Lung (tissue), 12 donors: Measurements from ENCODE around the gene KIAA1755. TPM values are rescaled to one million over a fixed set of nuclear protein-coding genes. Genes with fewer than 3 reads are reported as not detected.

Source experiments
- ATAC-seq: fragments of 200-7000 bp; cut with Tn5 transposase; one replicate; pipeline ENCODE4 v1.9.1; 2020; ENCODE audit warnings: moderate number of reproducible peaks; ENCODE audit not compliant: insufficient read depth, low FRiP score
- DNase-seq, 3 donors: peaks; one replicate each; pipeline ENCODE4 v3.0.0-alpha.2; 2013 to 2017
- H3K27ac ChIP-seq, 2 donors: one replicate each; pipeline ENCODE4 v1.5.1; 2013; ENCODE audit warnings: mild to moderate bottlenecking in 2 of 2, moderate library complexity in 2 of 2, control low read depth in 1 of 2, inconsistent platforms in 1 of 2, low read depth in 1 of 2, low read length in 1 of 2
- H3K27me3 ChIP-seq, 3 donors: one replicate each; pipeline ENCODE4 v1.5.1; 2013; ENCODE audit warnings: low read length in 2 of 3; ENCODE audit not compliant: control insufficient read depth in 3 of 3, insufficient read depth in 3 of 3
- H3K36me3 ChIP-seq, 4 donors: one replicate each; pipeline ENCODE4 v1.5.1; 2013; ENCODE audit warnings: low read length in 4 of 4, mild to moderate bottlenecking in 1 of 4, moderate library complexity in 1 of 4; ENCODE audit not compliant: control insufficient read depth in 4 of 4, insufficient read depth in 4 of 4
- H3K4me1 ChIP-seq, 5 donors: one replicate each; pipeline ENCODE4 v1.5.1; 2013; ENCODE audit warnings: low read length in 5 of 5, mild to moderate bottlenecking in 2 of 5, moderate library complexity in 1 of 5; ENCODE audit not compliant: control insufficient read depth in 5 of 5, insufficient read depth in 5 of 5
- H3K4me3 ChIP-seq: one replicate; pipeline ENCODE4 v1.5.1; 2013; ENCODE audit warnings: mild to moderate bottlenecking, control low read depth, moderate library complexity
- H3K9ac ChIP-seq, 2 donors: one replicate each; pipeline ENCODE4 v1.5.1; 2013; ENCODE audit warnings: low read length in 2 of 2, control low read depth in 1 of 2; ENCODE audit not compliant: insufficient read depth in 1 of 2
- H3K9me3 ChIP-seq, 4 donors: one replicate each; pipeline ENCODE4 v1.5.1; 2013; ENCODE audit warnings: low read length in 3 of 4, mild to moderate bottlenecking in 1 of 4, moderate library complexity in 1 of 4; ENCODE audit not compliant: control insufficient read depth in 4 of 4, insufficient read depth in 3 of 4
- WGBS, 2 donors: extraction: QIAGEN DNeasy Blood & Tissue Kit; methylation state at CpG; one replicate each; pipeline ENCODE4 v1.1.7; 2013; 5-methylcytosine and 5-hydroxymethylcytosine counted together
- polyA plus RNA-seq, 2 donors: library from polyadenylated mRNA; stranded (reverse); fragments of 200-250 nt; gene quantifications; one replicate each; pipeline ENCODE4 v1.2.1, GENCODE V29; 2013
- total RNA-seq, 2 donors: library from RNA; depleted of rRNA in 1 of 2; stranded (reverse); fragments of >200 nt in 1 of 2; gene quantifications; one replicate each; pipeline ENCODE4 v1.2.1, GENCODE V29; 2014 to 2021
- TF ChIP-seq, protein P1 (sequence below): IDR thresholded peaks from 2 replicates; pipeline ENCODE4 v1.5.1; 2012; ENCODE audit warnings: mild to moderate bottlenecking; ENCODE audit errors: control extremely low read depth, extremely low read depth
- donor health status: control.
- donor health status: control.
- donor health status: Bipolar disorder and iron deficiency.
- donor health status: healthy.
- donor health status: DM: yes; HTN: yes; CAD: no.

The KIAA1755 gene
- total and polyA plus RNA-seq, 4 donors = 0.33 to 2.0 (median 1.3) TPM

DNA sequence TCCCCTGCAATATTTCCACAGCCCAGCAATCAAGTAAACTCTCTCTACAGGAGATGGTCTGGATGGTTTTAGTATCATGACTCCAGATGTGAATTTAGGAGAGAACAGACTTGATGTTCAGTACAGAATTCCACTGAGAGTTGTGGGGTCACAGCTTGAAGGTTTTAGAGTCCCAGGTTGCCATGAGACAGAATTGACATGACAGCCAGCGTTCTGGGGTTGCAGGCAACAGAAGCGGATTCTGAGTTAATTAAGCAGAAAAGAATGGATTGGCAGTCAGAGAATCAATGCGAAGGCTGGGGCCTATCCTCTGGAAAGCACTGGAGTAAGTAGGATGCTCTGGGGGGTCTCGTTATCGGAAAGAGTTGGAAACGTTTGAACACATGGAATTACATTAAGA is 2.4 kb upstream of the KIAA1755 start:
- H3K9ac ChIP-seq = no peak overlapping the region
- peaks cover 0 to 9% (median 3%) of the 10 kb centered on the region in 3 donors for H3K27me3 ChIP-seq
- TF ChIP-seq, protein P1, sequence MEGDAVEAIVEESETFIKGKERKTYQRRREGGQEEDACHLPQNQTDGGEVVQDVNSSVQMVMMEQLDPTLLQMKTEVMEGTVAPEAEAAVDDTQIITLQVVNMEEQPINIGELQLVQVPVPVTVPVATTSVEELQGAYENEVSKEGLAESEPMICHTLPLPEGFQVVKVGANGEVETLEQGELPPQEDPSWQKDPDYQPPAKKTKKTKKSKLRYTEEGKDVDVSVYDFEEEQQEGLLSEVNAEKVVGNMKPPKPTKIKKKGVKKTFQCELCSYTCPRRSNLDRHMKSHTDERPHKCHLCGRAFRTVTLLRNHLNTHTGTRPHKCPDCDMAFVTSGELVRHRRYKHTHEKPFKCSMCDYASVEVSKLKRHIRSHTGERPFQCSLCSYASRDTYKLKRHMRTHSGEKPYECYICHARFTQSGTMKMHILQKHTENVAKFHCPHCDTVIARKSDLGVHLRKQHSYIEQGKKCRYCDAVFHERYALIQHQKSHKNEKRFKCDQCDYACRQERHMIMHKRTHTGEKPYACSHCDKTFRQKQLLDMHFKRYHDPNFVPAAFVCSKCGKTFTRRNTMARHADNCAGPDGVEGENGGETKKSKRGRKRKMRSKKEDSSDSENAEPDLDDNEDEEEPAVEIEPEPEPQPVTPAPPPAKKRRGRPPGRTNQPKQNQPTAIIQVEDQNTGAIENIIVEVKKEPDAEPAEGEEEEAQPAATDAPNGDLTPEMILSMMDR = no peak
- H3K4me1 ChIP-seq = peaks cover 0 to 7% (median 4%) of the 10 kb centered on the region in 5 donors
- no peak for ATAC-seq
- H3K27ac ChIP-seq = no peak overlapping the region
- no peak overlapping the region for H3K4me3 ChIP-seq
- DNase-seq = no peak
- H3K36me3 ChIP-seq = no peaks in the 10 kb centered on the region
- peaks cover 0 to 8% (median 1%) of the 10 kb centered on the region in 4 donors for H3K9me3 ChIP-seq
- 89 to 94% methylated on average over 6 of the region's 6 CpGs for WGBS, 2 donors

DNA sequence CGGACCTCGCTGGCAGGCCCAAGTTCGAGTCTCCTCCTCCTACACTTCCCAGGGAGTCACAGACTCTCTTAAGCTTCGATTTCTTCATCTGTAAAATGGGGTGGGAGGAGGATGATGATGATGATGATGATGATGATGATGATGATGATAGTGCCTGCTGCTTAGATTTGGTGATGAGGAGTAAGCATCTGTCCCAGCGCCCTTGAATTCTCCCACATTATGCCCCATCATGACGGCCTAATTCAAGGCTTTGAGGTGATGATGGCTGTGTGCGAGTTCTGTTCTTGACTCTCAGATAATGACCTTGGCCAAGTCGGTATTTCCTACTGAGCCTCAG is 487 bp upstream of the KIAA1755 start:
- ATAC-seq (no peak), DNase-seq (no peak)
- Histone ChIP-seq H3K27me3 (peaks cover 0 to 9% (median 3%) of the 10 kb centered on the region in 3 donors), H3K4me1 (peaks cover 0 to 7% (median 0%) of the 10 kb centered on the region in 5 donors), H3K9ac (no peak overlapping the region), H3K36me3 (no peaks in the 10 kb centered on the region), H3K27ac (peak overlapping the region in 1 of 2 donors; percentile 41), H3K4me3 (no peak overlapping the region), H3K9me3 (peaks cover 0 to 8% (median 1%) of the 10 kb centered on the region in 4 donors)
- TF ChIP-seq, protein P1 = no peak
- WGBS, 2 donors = 56 to 58% methylated on average over 8 of the region's 8 CpGs

DNA sequence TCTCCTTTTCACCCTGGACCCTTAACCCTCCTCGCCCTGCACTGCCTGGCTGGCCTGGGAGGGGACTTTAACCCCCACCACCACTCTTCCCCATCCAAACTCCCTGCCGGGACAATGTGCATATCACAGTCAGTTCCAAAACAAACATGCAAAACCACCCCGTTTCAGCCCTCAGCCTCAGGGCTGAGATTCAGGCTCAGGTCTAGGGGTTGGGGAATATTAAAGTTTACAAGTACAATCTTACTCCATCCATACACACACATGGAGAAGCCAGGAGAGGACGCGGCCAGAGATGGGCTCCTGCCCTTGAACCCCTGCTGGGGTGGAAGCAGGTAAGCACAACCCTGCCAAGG is 534 bp downstream of the KIAA1755 start:
- DNase-seq (peak in 1 of 3 donors; percentile 35), ATAC-seq (no peak)
- H3K9ac ChIP-seq = peak overlapping the region in 1 of 2 donors; percentile 15
- H3K9me3 ChIP-seq = peaks cover 0 to 8% (median under 1%) of the 10 kb centered on the region in 4 donors
- H3K4me1 ChIP-seq = peaks cover 0 to 7% (median 0%) of the 10 kb centered on the region in 5 donors
- whole genome bisulfite sequencing, 2 donors = 19 to 27% methylated on average over 5 of the region's 5 CpGs
- TF ChIP-seq, protein P1 = no peak
- peak overlapping the region; percentile 13 to 43 for H3K27ac ChIP-seq
- H3K4me3 ChIP-seq = no peak overlapping the region
- H3K36me3 ChIP-seq = no peaks in the 10 kb centered on the region
- peaks cover 0 to 9% (median 3%) of the 10 kb centered on the region in 3 donors for H3K27me3 ChIP-seq

DNA sequence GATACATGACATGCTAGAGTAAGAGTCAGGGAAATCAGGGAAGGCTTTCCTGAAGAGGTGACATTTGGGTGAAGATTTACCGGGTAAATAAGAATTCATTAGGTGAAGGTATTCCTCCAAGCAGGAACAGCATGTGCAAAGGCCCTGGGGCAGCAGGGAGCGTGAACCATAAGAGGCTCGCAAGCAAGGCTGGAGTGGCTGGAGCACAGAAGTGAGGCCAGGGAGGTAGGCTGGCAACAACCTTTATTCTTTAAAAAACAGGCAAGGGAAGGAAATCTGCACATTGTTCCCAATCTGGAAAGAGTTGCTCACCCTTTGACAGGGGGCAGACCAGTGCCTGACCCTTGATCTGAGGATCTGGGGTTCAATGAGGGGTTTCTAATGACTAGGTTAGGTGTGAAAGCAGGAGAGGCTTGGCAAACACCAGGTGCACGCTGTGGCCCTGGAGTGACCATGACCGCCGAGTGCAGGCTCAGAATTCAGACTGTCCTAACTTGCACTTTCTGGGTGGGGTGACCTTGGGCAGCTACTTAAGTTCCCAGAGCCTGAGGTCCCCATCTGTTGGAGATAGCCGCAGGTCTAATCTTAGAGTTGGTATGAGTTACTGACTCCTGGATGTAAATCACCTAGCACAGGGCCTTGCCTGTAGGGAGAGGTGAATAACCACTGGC is 1.9 kb downstream of the KIAA1755 start:
- TF ChIP-seq, protein P1 = no peak
- Histone ChIP-seq H3K27me3 (peaks cover 0 to 9% (median 3%) of the 10 kb centered on the region in 3 donors), H3K9me3 (peaks cover 0 to 8% (median 0%) of the 10 kb centered on the region in 4 donors), H3K9ac (no peak overlapping the region), H3K4me1 (peaks cover 0 to 11% (median 0%) of the 10 kb centered on the region in 5 donors), H3K36me3 (no peaks in the 10 kb centered on the region), H3K27ac (no peak overlapping the region), H3K4me3 (no peak overlapping the region)
- ATAC-seq (no peak), DNase-seq (no peak)
- 93 to 97% methylated on average over 7 of the region's 7 CpGs for WGBS, 2 donors
